Chondrocyte (in vitro differentiated cells): ENCODE data around the gene SMARCD3. TPM values are rescaled to one million over a fixed set of nuclear protein-coding genes. Genes with fewer than 3 reads are reported as not detected.

Experiments used
- DNase-seq: peaks from one replicate; pipeline ENCODE4 v3.0.0; 2021; ENCODE audit warnings: mixed read lengths, low spot score
- H3K27ac Mint-ChIP-seq: one replicate; pipeline ENCODE4 v1.8.0; 2021; ENCODE audit warnings: mild to moderate bottlenecking, moderate library complexity, mixed read lengths; ENCODE audit not compliant: unreplicated experiment
- H3K27me3 Mint-ChIP-seq: 2 replicates; pipeline ENCODE4 v1.8.0; 2021; ENCODE audit warnings: low read depth, mixed read lengths
- H3K36me3 Mint-ChIP-seq: 2 replicates; pipeline ENCODE4 v1.8.0; 2021; ENCODE audit warnings: low read depth, mixed read lengths
- H3K4me1 Mint-ChIP-seq: 2 replicates; pipeline ENCODE4 v1.8.0; 2021; ENCODE audit warnings: low read depth, mild to moderate bottlenecking, mixed read lengths
- H3K4me3 Mint-ChIP-seq: one replicate; pipeline ENCODE4 v1.8.0; 2021; ENCODE audit warnings: mild to moderate bottlenecking, moderate library complexity, mixed read lengths; ENCODE audit not compliant: unreplicated experiment
- H3K9me3 Mint-ChIP-seq: 2 replicates; pipeline ENCODE4 v1.8.0; 2021; ENCODE audit warnings: low read depth, mixed read lengths
- total RNA-seq: library from RNA; stranded (reverse); gene quantifications from 3 replicates; pipeline ENCODE4 v1.2.1, GENCODE V29; 2021
- TF ChIP-seq, protein P1 (sequence below): fragments of 200-600 bp; sonication (generic); IDR thresholded peaks from 2 replicates; pipeline ENCODE4 v1.5.0; 2021; ENCODE audit warnings: antibody characterized with exemption, mild to moderate bottlenecking, moderate library complexity

The SMARCD3 gene
- total RNA-seq, 1 donor from 2014 or later = 120 TPM

GRCh38 chr7:151202836-151203235 lies 45.7 kb downstream of the SMARCD3 start:
- Mint-ChIP-seq H3K27ac (no peak overlapping the region), H3K4me1 (no peaks in the 10 kb centered on the region), H3K27me3 (peaks cover 40% of the 10 kb centered on the region), H3K9me3 (no peaks in the 10 kb centered on the region), H3K36me3 (no peaks in the 10 kb centered on the region), H3K4me3 (no peak overlapping the region)
- DNase-seq = no peak
- TF ChIP-seq, protein P1, sequence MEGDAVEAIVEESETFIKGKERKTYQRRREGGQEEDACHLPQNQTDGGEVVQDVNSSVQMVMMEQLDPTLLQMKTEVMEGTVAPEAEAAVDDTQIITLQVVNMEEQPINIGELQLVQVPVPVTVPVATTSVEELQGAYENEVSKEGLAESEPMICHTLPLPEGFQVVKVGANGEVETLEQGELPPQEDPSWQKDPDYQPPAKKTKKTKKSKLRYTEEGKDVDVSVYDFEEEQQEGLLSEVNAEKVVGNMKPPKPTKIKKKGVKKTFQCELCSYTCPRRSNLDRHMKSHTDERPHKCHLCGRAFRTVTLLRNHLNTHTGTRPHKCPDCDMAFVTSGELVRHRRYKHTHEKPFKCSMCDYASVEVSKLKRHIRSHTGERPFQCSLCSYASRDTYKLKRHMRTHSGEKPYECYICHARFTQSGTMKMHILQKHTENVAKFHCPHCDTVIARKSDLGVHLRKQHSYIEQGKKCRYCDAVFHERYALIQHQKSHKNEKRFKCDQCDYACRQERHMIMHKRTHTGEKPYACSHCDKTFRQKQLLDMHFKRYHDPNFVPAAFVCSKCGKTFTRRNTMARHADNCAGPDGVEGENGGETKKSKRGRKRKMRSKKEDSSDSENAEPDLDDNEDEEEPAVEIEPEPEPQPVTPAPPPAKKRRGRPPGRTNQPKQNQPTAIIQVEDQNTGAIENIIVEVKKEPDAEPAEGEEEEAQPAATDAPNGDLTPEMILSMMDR = no peak

DNA sequence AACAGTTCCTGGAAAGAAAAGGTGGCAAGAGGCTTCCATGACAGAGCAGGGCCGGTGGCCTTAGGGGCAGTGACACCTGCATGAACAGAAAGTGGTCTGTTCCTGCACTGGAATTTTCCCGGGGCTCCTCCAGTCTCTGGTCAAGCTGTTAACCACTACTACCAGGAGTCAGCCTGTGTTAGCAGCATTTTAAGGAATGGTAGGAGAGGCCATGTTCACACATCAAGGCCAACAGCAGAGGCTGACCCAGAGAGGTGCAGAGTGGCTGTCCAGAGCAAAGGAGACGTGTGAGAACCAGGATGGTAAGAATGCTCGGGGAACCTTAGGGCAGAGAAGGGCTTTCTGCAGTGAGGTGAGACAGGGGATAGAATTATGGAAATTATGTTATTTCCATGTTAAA lies 46.7 kb downstream of the SMARCD3 start:
- Mint-ChIP-seq H3K4me3 (no peak overlapping the region), H3K36me3 (no peaks in the 10 kb centered on the region), H3K4me1 (no peaks in the 10 kb centered on the region), H3K27ac (no peak overlapping the region), H3K9me3 (no peaks in the 10 kb centered on the region), H3K27me3 (peaks cover 37% of the 10 kb centered on the region)
- DNase-seq = no peak
- TF ChIP-seq, protein P1 = no peak

DNA sequence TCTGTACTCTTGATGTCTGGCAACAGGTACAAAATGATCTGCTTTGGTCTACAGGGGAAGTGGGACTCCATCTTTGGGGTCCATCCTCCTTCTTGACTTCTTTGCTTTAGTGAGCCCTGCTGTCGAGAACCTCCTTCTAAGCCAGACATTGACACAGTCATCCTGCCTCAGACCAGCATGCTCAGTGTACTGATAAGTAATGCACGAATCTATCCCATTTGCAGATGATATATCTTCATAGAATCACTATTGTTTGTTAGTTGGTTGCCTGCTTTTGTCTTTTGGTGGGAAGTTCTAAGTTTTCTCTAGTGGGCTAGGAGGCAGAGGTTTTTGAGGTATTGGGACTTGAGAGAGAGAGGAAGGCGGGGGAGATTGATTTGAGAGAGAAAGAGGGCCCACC lies 47.1 kb downstream of the SMARCD3 start:
- no peak for DNase-seq
- Mint-ChIP-seq H3K36me3 (no peaks in the 10 kb centered on the region), H3K27me3 (peaks cover 35% of the 10 kb centered on the region), H3K9me3 (no peaks in the 10 kb centered on the region), H3K4me1 (no peaks in the 10 kb centered on the region), H3K27ac (no peak overlapping the region), H3K4me3 (no peak overlapping the region)
- TF ChIP-seq, protein P1 = no peak

DNA sequence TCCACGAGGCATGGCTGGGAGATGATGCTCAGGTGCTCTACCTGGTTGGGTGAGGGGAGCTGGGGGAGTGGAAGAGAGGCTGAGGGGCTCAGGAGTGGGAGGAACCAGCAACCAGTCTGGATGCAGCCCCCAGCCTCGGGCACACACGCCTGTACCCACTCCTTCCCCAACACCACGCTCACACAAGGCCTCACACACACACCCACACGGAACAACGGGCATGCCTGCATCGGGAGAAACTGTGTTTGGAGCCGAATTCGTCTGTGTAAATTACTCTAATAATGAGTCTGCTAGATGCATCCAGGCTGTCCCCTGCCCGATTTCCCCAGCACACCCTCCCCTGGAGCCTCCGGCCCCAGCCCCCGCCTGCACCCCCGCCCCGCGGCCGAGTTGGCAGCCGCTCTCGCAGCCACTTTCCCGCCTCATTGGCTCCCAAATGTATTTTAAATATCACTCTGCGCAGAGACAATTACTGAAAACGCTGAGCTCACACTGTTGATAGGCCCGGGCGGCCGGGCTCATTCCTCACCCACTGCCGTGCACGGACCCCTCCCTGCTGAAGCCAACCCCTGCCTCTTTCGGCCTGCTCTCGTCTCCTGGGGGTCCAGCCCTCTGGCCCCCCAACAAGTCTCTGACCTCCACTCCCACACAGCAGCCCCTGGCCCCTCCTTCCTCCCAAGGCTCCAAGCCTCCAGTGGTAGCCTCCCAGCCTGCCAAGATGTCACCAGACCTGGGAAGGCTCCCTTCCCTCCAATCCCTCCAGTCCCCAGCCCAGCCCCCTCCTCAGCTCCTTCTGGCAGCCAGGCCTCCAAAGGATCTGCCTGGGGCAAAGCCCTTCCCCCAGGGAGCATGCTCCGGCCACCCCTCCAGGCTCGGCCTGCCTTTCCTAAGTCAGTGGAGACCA lies 49.3 kb downstream of the SMARCD3 start:
- Mint-ChIP-seq H3K27me3 (peaks cover 34% of the 10 kb centered on the region), H3K27ac (no peak overlapping the region), H3K9me3 (no peaks in the 10 kb centered on the region), H3K36me3 (no peaks in the 10 kb centered on the region), H3K4me3 (no peak overlapping the region), H3K4me1 (no peaks in the 10 kb centered on the region)
- TF ChIP-seq, protein P1 = no peak
- no peak for DNase-seq

DNA sequence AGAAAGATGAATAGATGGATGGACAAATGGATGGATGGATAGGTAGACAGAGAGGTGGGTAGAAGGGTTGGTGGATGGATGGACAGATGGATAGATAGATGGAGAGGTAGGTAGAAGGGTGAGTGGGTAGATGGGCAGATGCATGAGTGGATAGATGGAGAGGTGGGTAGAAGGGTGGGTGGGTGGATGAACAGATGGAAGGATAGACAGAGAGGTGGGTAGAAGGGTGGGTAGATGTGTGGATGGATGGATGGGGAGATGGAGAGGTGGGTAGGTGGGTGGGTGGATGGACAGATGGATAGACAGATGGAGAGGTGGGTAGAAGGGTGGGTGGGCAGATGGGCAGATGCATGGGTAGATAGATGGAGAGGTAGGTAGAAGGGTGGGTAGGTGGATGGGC lies 50.6 kb downstream of the SMARCD3 start:
- DNase-seq = no peak
- Mint-ChIP-seq H3K4me1 (no peaks in the 10 kb centered on the region), H3K36me3 (no peaks in the 10 kb centered on the region), H3K9me3 (no peaks in the 10 kb centered on the region), H3K27ac (no peak overlapping the region), H3K4me3 (no peak overlapping the region), H3K27me3 (peaks cover 29% of the 10 kb centered on the region)
- TF ChIP-seq, protein P1 = no peak
